Neural progenitor cell (in vitro differentiated cells): Measurements from ENCODE around the gene DOCK7.

Experiments used
- CTCF ChIP-seq: fragments of 200-600 bp; sonication (generic); IDR thresholded peaks from 2 replicates; pipeline ENCODE4 v1.5.1; 2017; ENCODE audit warnings: antibody characterized with exemption, mild to moderate bottlenecking
- EZH2 ChIP-seq: fragments of 200-600 bp; sonication (generic); IDR thresholded peaks from 2 replicates; pipeline ENCODE4 v1.6.1; 2017; ENCODE audit warnings: antibody characterized with exemption, mild to moderate bottlenecking, moderate library complexity

DNA sequence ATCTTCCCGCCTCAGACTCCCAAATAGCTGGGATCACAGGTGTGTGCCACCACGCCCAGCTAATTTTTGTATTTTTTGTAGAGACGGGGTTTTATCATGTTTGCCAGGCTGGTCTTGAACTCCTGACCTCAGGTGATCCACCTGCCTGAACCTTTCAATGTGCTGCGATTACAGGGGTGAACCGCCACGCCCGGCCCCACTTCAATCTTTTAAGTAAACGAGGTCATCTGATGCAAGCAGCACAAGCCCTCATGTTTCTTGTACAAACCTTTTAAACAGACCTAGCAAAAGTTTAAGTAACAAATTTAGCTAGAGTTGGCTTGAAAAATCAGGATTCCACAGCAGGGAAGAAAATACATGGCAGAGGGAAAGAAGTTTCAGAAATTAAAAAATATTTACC is 272.5 kb downstream of the DOCK7 start:
- TF ChIP-seq EZH2 (no peak), CTCF (no peak)
